HG03064 (cell line): ENCODE measurements around the gene DHRS3.

ENCODE experiments used
- ATAC-seq: cut with Tn5 transposase; IDR thresholded peaks from one replicate; pipeline ENCODE4 v1.9.1; 2021; ENCODE audit warnings: low read depth; ENCODE audit not compliant: unreplicated experiment

The DHRS3 gene

GRCh38 chr1:12618661-12618964, 603 bp upstream of the DHRS3 start:
- no peak for ATAC-seq

GRCh38 chr1:12617511-12617900, 504 bp downstream of the DHRS3 start:
- no peak for ATAC-seq

- ATAC-seq, result no peak
Measured at GRCh38 chr1:12616709-12617373, 1.2 kb downstream of the DHRS3 start.

- no peak for ATAC-seq
Measured at GRCh38 chr1:12615865-12616708, 1.9 kb downstream of the DHRS3 start.

- ATAC-seq, result no peak
Measured at GRCh38 chr1:12615159-12615864, 2.7 kb downstream of the DHRS3 start.

- no peak for ATAC-seq
Measured at GRCh38 chr1:12614402-12615158, 3.4 kb downstream of the DHRS3 start.

- ATAC-seq, result no peak
Measured at GRCh38 chr1:12613180-12613579, 4.8 kb downstream of the DHRS3 start.

- no peak for ATAC-seq
Measured at GRCh38 chr1:12610941-12611340, 7.1 kb downstream of the DHRS3 start.

GRCh38 chr1:12610305-12610935, 7.6 kb downstream of the DHRS3 start:
- ATAC-seq, result no peak

- ATAC-seq, result no peak
Measured at GRCh38 chr1:12609469-12610003, 8.5 kb downstream of the DHRS3 start.

GRCh38 chr1:12608311-12608957, 9.6 kb downstream of the DHRS3 start:
- ATAC-seq, result no peak

- no peak for ATAC-seq
Measured at GRCh38 chr1:12607263-12607662, 10.7 kb downstream of the DHRS3 start.

- no peak for ATAC-seq
Measured at GRCh38 chr1:12604986-12605385, 13.0 kb downstream of the DHRS3 start.

- ATAC-seq, result no peak
Measured at GRCh38 chr1:12604114-12604874, 13.7 kb downstream of the DHRS3 start.

GRCh38 chr1:12603224-12603623, 14.8 kb downstream of the DHRS3 start:
- no peak for ATAC-seq

GRCh38 chr1:12602659-12603024, 15.4 kb downstream of the DHRS3 start:
- ATAC-seq, result no peak

GRCh38 chr1:12601700-12602658, 16.0 kb downstream of the DHRS3 start:
- ATAC-seq, result no peak
